ENCODE data around the gene GABRB2. TPM values are rescaled to one million over a fixed set of nuclear protein-coding genes. Genes with fewer than 3 reads are reported as not detected.

The GABRB2 gene
- total and polyA plus RNA-seq, 10 donors = 0.07 to 27.5 (median 9.1) TPM

GRCh38 chr5:161380486-161380885, 166.0 kb downstream of the GABRB2 start:
- no peaks in the 10 kb centered on the region for H3K36me3 ChIP-seq
- H3K9me3 ChIP-seq = no peaks in the 10 kb centered on the region
- no peaks in the 10 kb centered on the region for H3K27me3 ChIP-seq (replicated peaks in 1 of 7)
- DNase-seq = no peak
- 21 to 44% (median 33%) methylated on average over 1 of the region's 1 CpG for WGBS, 5 donors
- no peak overlapping the region for H3K4me3 ChIP-seq
- TF ChIP-seq CTCF (IDR thresholded peaks at IDR 0.05 in 8 of 11, conservative IDR thresholded peaks at IDR 0.05 in 3 of 11) (no peak), POLR2A (IDR thresholded peaks at IDR 0.05) (no peak), POLR2AphosphoS5 (IDR thresholded peaks at IDR 0.05) (no peak)
- H3K4me1 ChIP-seq = no peaks in the 10 kb centered on the region
- intact Hi-C loops (cut with DNase I; ENCODE audit: low total_unique reads) = no loop called here
- no peak overlapping the region for H3K27ac ChIP-seq

GRCh38 chr5:161378701-161379100, 167.8 kb downstream of the GABRB2 start:
- WGBS, 5 donors = 67 to 93% (median 72%) methylated on average over 1 of the region's 1 CpG
- H3K4me1 ChIP-seq = no peaks in the 10 kb centered on the region
- H3K4me3 ChIP-seq = no peak overlapping the region
- H3K27ac ChIP-seq = no peak overlapping the region
- no peak for DNase-seq
- no peaks in the 10 kb centered on the region for H3K36me3 ChIP-seq
- no peaks in the 10 kb centered on the region for H3K27me3 ChIP-seq (replicated peaks in 1 of 7)
- no peak for TF ChIP-seq CTCF (IDR thresholded peaks at IDR 0.05 in 8 of 11, conservative IDR thresholded peaks at IDR 0.05 in 3 of 11)
- no peak for TF ChIP-seq POLR2AphosphoS5 (IDR thresholded peaks at IDR 0.05)
- no peak for TF ChIP-seq POLR2A (IDR thresholded peaks at IDR 0.05)
- no peaks in the 10 kb centered on the region for H3K9me3 ChIP-seq
- intact Hi-C loops (cut with DNase I; ENCODE audit: low total_unique reads) = no loop called here

GRCh38 chr5:161376034-161376433, 170.5 kb downstream of the GABRB2 start:
- no peaks in the 10 kb centered on the region for H3K4me1 ChIP-seq
- no peaks in the 10 kb centered on the region for H3K9me3 ChIP-seq
- no peaks in the 10 kb centered on the region for H3K36me3 ChIP-seq
- TF ChIP-seq POLR2AphosphoS5 (IDR thresholded peaks at IDR 0.05) (no peak), CTCF (IDR thresholded peaks at IDR 0.05 in 8 of 11, conservative IDR thresholded peaks at IDR 0.05 in 3 of 11) (no peak), POLR2A (IDR thresholded peaks at IDR 0.05) (no peak)
- no peaks in the 10 kb centered on the region for H3K27me3 ChIP-seq (replicated peaks in 1 of 7)
- intact Hi-C loops (cut with DNase I; ENCODE audit: low total_unique reads) = no loop called here
- 75 to 91% (median 82%) methylated on average over 1 of the region's 1 CpG for WGBS, 5 donors
- no peak for DNase-seq
- H3K4me3 ChIP-seq = no peak overlapping the region
- no peak overlapping the region for H3K27ac ChIP-seq

- Histone ChIP-seq H3K27ac (no peak overlapping the region), H3K9me3 (no peaks in the 10 kb centered on the region), H3K36me3 (no peaks in the 10 kb centered on the region), H3K4me1 (no peaks in the 10 kb centered on the region), H3K27me3 (replicated peaks in 1 of 7) (no peaks in the 10 kb centered on the region), H3K4me3 (no peak overlapping the region)
- intact Hi-C loops (cut with DNase I; ENCODE audit: low total_unique reads) = no loop called here
- DNase-seq = no peak
- TF ChIP-seq CTCF (IDR thresholded peaks at IDR 0.05 in 8 of 11, conservative IDR thresholded peaks at IDR 0.05 in 3 of 11) (no peak), POLR2A (IDR thresholded peaks at IDR 0.05) (no peak), POLR2AphosphoS5 (IDR thresholded peaks at IDR 0.05) (no peak)
These were observed 173.2 kb downstream of the GABRB2 start for GRCh38 chr5:161373345-161373707.

Measured in spleen (tissue), 11 donors.